TTC549 (cell line): ENCODE results near the gene PSD4.

Experiments
- FAIRE-seq: peaks from 2 replicates; lab custom pipeline; 2012; peaks lifted over from hg19 to GRCh38; lab: Jason Lieb, UNC

Gene PSD4

GRCh38 chr2:113173542-113174375, at the start of gene PSD4:
Gene PSD4 (plus strand): TSS chr2:113173971. CDS start chr2:113182457, 8,486 bp downstream.
- FAIRE-seq: no peak

GRCh38 chr2:113124181-113124961, 49.4 kb upstream of the PSD4 start:
- no peak for FAIRE-seq

- FAIRE-seq: no peak
Observed at GRCh38 chr2:113124984-113125855, 48.6 kb upstream of the PSD4 start.

GRCh38 chr2:113126845-113127645, 46.7 kb upstream of the PSD4 start, which contains the start of gene IL1RN:
Gene IL1RN (plus strand): TSS chr2:113127598. CDS start chr2:113127625, 27 bp downstream.
- FAIRE-seq: no peak

GRCh38 chr2:113127646-113128570, 45.9 kb upstream of the PSD4 start:
- FAIRE-seq: no peak

- FAIRE-seq: no peak
Observed at GRCh38 chr2:113129519-113130078, 44.2 kb upstream of the PSD4 start.

- FAIRE-seq: no peak
Observed at GRCh38 chr2:113131352-113132185, 42.2 kb upstream of the PSD4 start.

- FAIRE-seq: no peak
Observed at GRCh38 chr2:113132414-113133021, 41.3 kb upstream of the PSD4 start.

- FAIRE-seq: no peak
Observed at GRCh38 chr2:113133704-113134598, 39.8 kb upstream of the PSD4 start.

- FAIRE-seq: no peak
Observed at GRCh38 chr2:113134717-113135116, 39.1 kb upstream of the PSD4 start.

GRCh38 chr2:113135317-113135716, 38.5 kb upstream of the PSD4 start:
- FAIRE-seq: no peak

- FAIRE-seq: no peak
Observed at GRCh38 chr2:113136828-113137775, 36.7 kb upstream of the PSD4 start.

GRCh38 chr2:113137827-113138226, 35.9 kb upstream of the PSD4 start:
- no peak for FAIRE-seq

GRCh38 chr2:113138428-113139322, 35.1 kb upstream of the PSD4 start:
- peak; percentile 74 for FAIRE-seq

- FAIRE-seq: no peak
Observed at GRCh38 chr2:113141451-113141850, 32.3 kb upstream of the PSD4 start.
